H1 (cell line): Measurements from ENCODE around the gene PRKG2.

ENCODE experiments used
- ATF2 ChIP-seq: IDR thresholded peaks from 2 replicates; pipeline ENCODE4 v1.6.1; 2012; ENCODE audit warnings: low read length, inconsistent platforms
- CEBPB ChIP-seq: IDR thresholded peaks from 2 replicates; pipeline ENCODE4 v1.6.1; 2012; ENCODE audit warnings: low read depth, low read length
- CREB1 ChIP-seq: IDR thresholded peaks from 2 replicates; pipeline ENCODE4 v1.6.1; 2012; ENCODE audit warnings: inconsistent platforms
- CTCF ChIP-seq, 3 experiments: IDR thresholded peaks; 1 replicate in 2 of 3; 2 replicates in 1 of 3; pipeline versions ENCODE4 v1.5.1 to v1.6.1; 2011; ENCODE audit warnings: low read length in 3 of 3, mild to moderate bottlenecking in 3 of 3, inconsistent platforms in 2 of 3, low read depth in 1 of 3, moderate library complexity in 1 of 3; ENCODE audit not compliant: insufficient read depth in 1 of 3; ENCODE audit errors: control extremely low read depth in 1 of 3
- EZH2 ChIP-seq: fragments of 200-600 bp; sonication (generic); IDR thresholded peaks from 2 replicates; pipeline ENCODE4 v1.7.1; 2012; ENCODE audit warnings: low read depth, mild to moderate bottlenecking, moderate library complexity, low read length, inconsistent platforms; ENCODE audit not compliant: severe bottlenecking
- POLR2AphosphoS5 ChIP-seq: IDR thresholded peaks from 2 replicates; pipeline ENCODE4 v1.6.1; 2011; ENCODE audit warnings: low read depth, low read length
- SP1 ChIP-seq: IDR thresholded peaks from 2 replicates; pipeline ENCODE4 v1.6.1; 2011; ENCODE audit warnings: low read depth, low read length
- SP4 ChIP-seq: IDR thresholded peaks from 2 replicates; pipeline ENCODE4 v1.6.1; 2012; ENCODE audit warnings: low read length, inconsistent platforms
- TAF1 ChIP-seq: IDR thresholded peaks from 2 replicates; pipeline ENCODE4 v1.6.1; 2011; ENCODE audit warnings: mild to moderate bottlenecking, low read depth, low read length
- TCF12 ChIP-seq: IDR thresholded peaks from 2 replicates; pipeline ENCODE4 v1.6.1; 2011; ENCODE audit warnings: low read depth, mild to moderate bottlenecking, low read length

GRCh38 chr4:81258841-81259550 lies 44.0 kb upstream of the PRKG2 start:
- TF ChIP-seq SP4 (no peak), CEBPB (no peak), SP1 (no peak), CTCF (IDR thresholded peaks at IDR 0.05; ENCODE audit: control extremely low read depth in 1 of 3, insufficient read depth in 1 of 3, low read depth in 1 of 3, low read length in 3 of 3) (no peak), POLR2AphosphoS5 (no peak), CREB1 (no peak), TCF12 (no peak), TAF1 (no peak), ATF2 (no peak), EZH2 (no peak)
